K562 (cell line): ENCODE results near the gene CACNA1A. TPM values are rescaled to one million over a fixed set of nuclear protein-coding genes. Genes with fewer than 3 reads are reported as not detected.
A peak's percentile ranks its signal among the peaks of the same experiment; 100 is the strongest.

Experiments
- BCL6 ChIP-seq: fragments of 250-450 bp; sonication (Bioruptor Pico); IDR thresholded peaks from 2 replicates; pipeline ENCODE4 v1.4.0; 2020
- CCAR2 ChIP-seq: fragments of 200-400 bp; formaldehyde crosslinking; IDR thresholded peaks from 2 replicates; pipeline ENCODE4 v1.6.1; 2017; ENCODE audit warnings: mild to moderate bottlenecking, low read depth, low read length
- CREB1 ChIP-seq, 2 experiments: sonication (generic) in 1 of 2; formaldehyde crosslinking in 1 of 2; IDR thresholded peaks; 2 replicates each; pipeline versions ENCODE4 v1.6.1 to v1.8.0; 2012 to 2022; ENCODE audit warnings: inconsistent platforms in 1 of 2, mild to moderate bottlenecking in 1 of 2, missing genetic modification reagents in 1 of 2, moderate library complexity in 1 of 2
- DEAF1 ChIP-seq: fragments of 450-650 bp; formaldehyde crosslinking; IDR thresholded peaks from 2 replicates; pipeline ENCODE4 v1.4.0; 2020; ENCODE audit warnings: mild to moderate bottlenecking, moderate library complexity
- ELF1 ChIP-seq: fragments of 200-800 bp; sonication (Bioruptor generic); IDR thresholded peaks from 2 replicates; pipeline ENCODE4 v1.6.1; 2016; ENCODE audit warnings: missing genetic modification characterization, missing compliant biosample characterization
- GABPB2 ChIP-seq: fragments of 250-450 bp; sonication (Bioruptor Pico); conservative IDR thresholded peaks from 2 replicates; pipeline ENCODE4 v1.5.1; 2021; ENCODE audit warnings: mild to moderate bottlenecking
- MAFG ChIP-seq: fragments of 450-650 bp; conservative IDR thresholded peaks from 2 replicates; pipeline ENCODE4 v1.6.1; 2016; ENCODE audit warnings: missing genetic modification characterization, missing compliant biosample characterization
- MBD2 ChIP-seq: sonication (generic); IDR thresholded peaks from 2 replicates; pipeline ENCODE4 v1.6.1; 2016; ENCODE audit warnings: low read depth, borderline replicate concordance
- MCM7 ChIP-seq, 2 experiments: fragments of 450-650 bp; IDR thresholded peaks; 2 replicates each; pipeline ENCODE4 v1.6.1; 2016 to 2018
- NELFE ChIP-seq: IDR thresholded peaks from 2 replicates; pipeline ENCODE4 v1.6.1; 2011; ENCODE audit warnings: mild to moderate bottlenecking; ENCODE audit not compliant: insufficient read depth, insufficient read length
- SMARCA4 ChIP-seq: fragments of 450-650 bp; IDR thresholded peaks from 2 replicates; pipeline ENCODE4 v1.6.1; 2016
- THRA ChIP-seq: fragments of 450-650 bp; IDR thresholded peaks from 2 replicates; pipeline ENCODE4 v1.6.1; 2017; ENCODE audit warnings: mild to moderate bottlenecking, moderate library complexity
- TRIM24 ChIP-seq, 2 experiments: fragments of 450-650 bp; IDR thresholded peaks; 2 replicates each; pipeline ENCODE4 v1.6.1; 2016
- ZBTB33 ChIP-seq: sonication (generic); formaldehyde crosslinking; IDR thresholded peaks from 2 replicates; pipeline ENCODE4 v1.8.1; 2023; ENCODE audit warnings: mild to moderate bottlenecking, missing genetic modification reagents
- ZFP91 ChIP-seq: sonication (generic); formaldehyde crosslinking; IDR thresholded peaks from 2 replicates; pipeline ENCODE4 v1.8.0; 2022; ENCODE audit warnings: mild to moderate bottlenecking, missing genetic modification reagents
- ZNF143 ChIP-seq: sonication (generic); formaldehyde crosslinking; IDR thresholded peaks from 2 replicates; pipeline ENCODE4 v1.9.0; 2022; ENCODE audit warnings: mild to moderate bottlenecking, missing genetic modification reagents
- ZNF384 ChIP-seq: IDR thresholded peaks from 2 replicates; pipeline ENCODE4 v1.6.1; 2012; ENCODE audit warnings: low read depth, low read length, improper control_type of control experiment
- ZNF398 ChIP-seq: fragments of 250-450 bp; sonication (Bioruptor Pico); IDR thresholded peaks from 2 replicates; pipeline ENCODE4 v1.8.0; 2021; ENCODE audit warnings: moderate library complexity, mild to moderate bottlenecking, inconsistent platforms
- ZNF512 ChIP-seq: IDR thresholded peaks from 2 replicates; pipeline ENCODE4 v1.6.1; 2016; ENCODE audit warnings: missing genetic modification characterization, missing compliant biosample characterization
- ZNF561 ChIP-seq: fragments of 450-650 bp; formaldehyde crosslinking; conservative IDR thresholded peaks from 2 replicates; pipeline ENCODE4 v1.4.0; 2020; ENCODE audit warnings: mild to moderate bottlenecking, moderate library complexity
- polyA plus RNA-seq, 8 experiments: library from polyadenylated mRNA; depleted of rRNA in 4 of 8; stranded (reverse) in 5 of 8; unstranded in 3 of 8; fragments of >200 nt; fragmentation: Nextera tagmentation in 2 of 8; fragmentation: Illumina TruSeq in 1 of 8; extraction: Ambion mirVana in 2 of 8; extraction: Trizol in 1 of 8; gene quantifications; 2 replicates each; pipeline versions ENCODE4 v1.2.1 to v1.2.3, GENCODE V29; 2011 to 2014; ENCODE audit warnings: inconsistent platforms in 1 of 8, missing spikeins in 1 of 8
- total RNA-seq, 7 experiments: library from RNA; depleted of rRNA in 6 of 7; stranded (reverse); fragments of >200 nt in 6 of 7; fragmentation: Illumina TruSeq in 2 of 7; extraction: Trizol in 2 of 7; gene quantifications; 2 replicates each; pipeline versions ENCODE4 v1.2.1 to v1.2.3, GENCODE V29; 2011 to 2021; ENCODE audit warnings: low replicate concordance in 1 of 7

The CACNA1A gene
- total and polyA plus RNA-seq, 9 of the 15 experiments (the other 6 are each of a cell fraction or from before 2014, with no cell fraction given) = 0.03 to 0.20 (median 0.09) TPM; not detected in 1

GRCh38 chr19:13401388-13401787 lies 104.9 kb downstream of the CACNA1A start (continued):
- TF ChIP-seq DEAF1 (no peak), ZNF561 (CRISPR knock-in tag) (no peak), GABPB2 (CRISPR knock-in tag) (no peak), MBD2 (peak; percentile 65; the same call in 1 of the 2 replicates), TRIM24 (IDR thresholded peaks at IDR 0.05) (0 out of 4 replicates have a peak, but pooled peaks of 1 of the 2 experiments have one; percentile 20), ZNF384 (no peak), SMARCA4 (no peak), ZNF143 (CRISPR knock-in tag) (peak; percentile 87), MAFG (tag) (no peak), THRA (no peak), ELF1 (peak; percentile 46; the same call in 1 of the 2 replicates), MCM7 (IDR thresholded peaks at IDR 0.05) (no peak), ZNF512 (tag) (no peak), NELFE (no peak), BCL6 (no peak), ZFP91 (CRISPR knock-in tag) (no peak), ZNF398 (CRISPR knock-in tag) (no peak), CREB1 (IDR thresholded peaks at IDR 0.05) (0 out of 2 replicates have a peak, but pooled peaks have one; percentile 15), CREB1 (CRISPR knock-in tag; IDR thresholded peaks at IDR 0.05) (no peak), ZBTB33 (CRISPR knock-in tag) (no peak), CCAR2 (no peak)
